ENCODE data around the gene TEKTIP1. TPM values are rescaled to one million over a fixed set of nuclear protein-coding genes. Genes with fewer than 3 reads are reported as not detected.
A peak's percentile ranks its signal among the peaks of the same experiment; 100 is the strongest.

Gene TEKTIP1
- total and polyA plus RNA-seq, 12 donors, result 0.09 to 1.3 (median 0.79) TPM; not detected in 1

GRCh38 chr19:3535235-3535535 is 3.8 kb upstream of the TEKTIP1 start:
- intact Hi-C loops (cut with DNase I), result no loop called here
- ATAC-seq, result no peak
- Histone ChIP-seq H3K27ac (no peak overlapping the region), H3K36me3 (peaks cover 0 to 82% (median 44%) of the 10 kb centered on the region in 9 donors), H3K4me1 (peaks cover 0 to 13% (median 0%) of the 10 kb centered on the region in 9 donors), H3K27me3 (no peaks in the 10 kb centered on the region), H3K4me3 (no peak overlapping the region), H3K9me3 (peaks cover 0 to 4% (median 0%) of the 10 kb centered on the region in 11 donors)
- no peak for DNase-seq
- no peak for TF ChIP-seq CTCF (IDR thresholded peaks at IDR 0.05)
- 92 to 94% methylated on average over 9 of the region's 9 CpGs for WGBS, 2 donors

GRCh38 chr19:3535563-3535965 is 3.4 kb upstream of the TEKTIP1 start:
- no peak for TF ChIP-seq CTCF (IDR thresholded peaks at IDR 0.05)
- Histone ChIP-seq H3K27me3 (no peaks in the 10 kb centered on the region), H3K9me3 (peaks cover 0 to 4% (median 0%) of the 10 kb centered on the region in 11 donors), H3K4me3 (no peak overlapping the region), H3K4me1 (peaks cover 0 to 13% (median 0%) of the 10 kb centered on the region in 9 donors), H3K27ac (no peak overlapping the region), H3K36me3 (peaks cover 0 to 79% (median 44%) of the 10 kb centered on the region in 9 donors)
- ATAC-seq (no peak), DNase-seq (no peak)
- intact Hi-C loops (cut with DNase I), result no loop called here
- WGBS, 2 donors, result 93 to 96% methylated on average over 14 of the region's 14 CpGs

- no peak for DNase-seq
- TF ChIP-seq CTCF (IDR thresholded peaks at IDR 0.05), result no peak
Measured at GRCh38 chr19:3535981-3536380, 3.0 kb upstream of the TEKTIP1 start.

GRCh38 chr19:3536429-3537100 is 2.4 kb upstream of the TEKTIP1 start:
- peaks cover 0 to 4% (median 0%) of the 10 kb centered on the region in 11 donors for H3K9me3 ChIP-seq
- WGBS, 2 donors, result 72 to 78% methylated on average over 26 to 27 of the region's 27 CpGs
- DNase-seq (peak in 1 of 2 donors; percentile 50), ATAC-seq (peak; percentile 11 to 57 (median 36))
- no peak overlapping the region for H3K4me3 ChIP-seq
- no peaks in the 10 kb centered on the region for H3K27me3 ChIP-seq
- peaks cover 0 to 13% (median 0%) of the 10 kb centered on the region in 9 donors for H3K4me1 ChIP-seq
- H3K36me3 ChIP-seq, result peaks cover 0 to 69% (median 39%) of the 10 kb centered on the region in 9 donors
- intact Hi-C loops (cut with DNase I), result no loop called here
- H3K27ac ChIP-seq, result peak overlapping the region in 5 of 10 donors; percentile 9 to 30 (median 21)
- TF ChIP-seq CTCF (IDR thresholded peaks at IDR 0.05), result no peak

More at GRCh38 chr19:3535981-3536380, 3.0 kb upstream of the TEKTIP1 start:
- 82 to 87% methylated on average over 10 of the region's 10 CpGs for WGBS, 2 donors
- intact Hi-C loops (cut with DNase I), result no loop called here
- peaks cover 0 to 75% (median 44%) of the 10 kb centered on the region in 9 donors for H3K36me3 ChIP-seq
- peaks cover 0 to 13% (median 0%) of the 10 kb centered on the region in 9 donors for H3K4me1 ChIP-seq
- H3K9me3 ChIP-seq, result peaks cover 0 to 4% (median 0%) of the 10 kb centered on the region in 11 donors
- no peak overlapping the region for H3K27ac ChIP-seq
- ATAC-seq, result peak in 1 of 8 donors; percentile 3
- no peaks in the 10 kb centered on the region for H3K27me3 ChIP-seq
- H3K4me3 ChIP-seq, result no peak overlapping the region
